Memory B cell (primary cell): ENCODE data around the gene GCGR.
"Not testable (repeated sequence)": the region's sequence is repeated elsewhere in the genome, so short reads cannot be mapped to it uniquely, and the experiment has no call there.

ENCODE experiments used
- ATAC-seq: fragments of 150-1000 bp; cut with Tn5 transposase; 2 replicates; pipeline ENCODE4 v1.10.0; 2021; ENCODE audit warnings: low read depth, mild to moderate bottlenecking, moderate library complexity
- DNase-seq, 2 donors: peaks; one replicate each; pipeline ENCODE4 v3.0.0; 2022; ENCODE audit warnings: low spot score in 2 of 2
- H3K27ac Mint-ChIP-seq: one replicate; pipeline ENCODE4 v1.8.0; 2022; ENCODE audit warnings: mild to moderate bottlenecking, moderate library complexity, mixed read lengths
- H3K27me3 Mint-ChIP-seq: one replicate; pipeline ENCODE4 v1.8.0; 2022; ENCODE audit warnings: mixed read lengths
- H3K36me3 Mint-ChIP-seq: one replicate; pipeline ENCODE4 v1.8.0; 2022; ENCODE audit warnings: mild to moderate bottlenecking, mixed read lengths
- H3K4me1 Mint-ChIP-seq: one replicate; pipeline ENCODE4 v1.8.0; 2022; ENCODE audit warnings: mixed read lengths
- H3K4me3 Mint-ChIP-seq: one replicate; pipeline ENCODE4 v1.8.0; 2022; ENCODE audit warnings: mild to moderate bottlenecking, moderate library complexity, mixed read lengths
- H3K9me3 Mint-ChIP-seq: one replicate; pipeline ENCODE4 v1.8.0; 2022; ENCODE audit warnings: mixed read lengths

The GCGR gene

GRCh38 chr17:81833160-81833920, 29.4 kb downstream of the GCGR start, which contains the start of gene MCRIP1:
TSS of gene MCRIP1 (minus strand) at chr17:81833291. CDS start at chr17:81824506, 8,785 bp downstream.
- Mint-ChIP-seq H3K27ac (peak within 1 kb of the TSS; percentile 92), H3K27me3 (no peaks in the 10 kb centered on the region), H3K4me3 (peak within 1 kb of the TSS; percentile 94), H3K9me3 (no peaks in the 10 kb centered on the region), H3K36me3 (no peaks in the 10 kb centered on the region), H3K4me1 (peaks cover 16% of the 10 kb centered on the region)
- peak; percentile 92 to 94 for DNase-seq
- ATAC-seq: peak; percentile 79

- Mint-ChIP-seq H3K4me1 (peaks cover 14% of the 10 kb centered on the region), H3K4me3 (peak overlapping the region; percentile 75), H3K27me3 (no peaks in the 10 kb centered on the region), H3K27ac (peak overlapping the region; percentile 92), H3K9me3 (no peaks in the 10 kb centered on the region), H3K36me3 (no peaks in the 10 kb centered on the region)
- no peak for ATAC-seq
- no peak for DNase-seq
Measured at GRCh38 chr17:81833921-81834830, 30.2 kb downstream of the GCGR start.

- DNase-seq: no peak
- Mint-ChIP-seq H3K27me3 (no peaks in the 10 kb centered on the region), H3K4me1 (peaks cover 14% of the 10 kb centered on the region), H3K4me3 (peak within 1 kb of the TSS; percentile 75), H3K27ac (peak within 1 kb of the TSS; percentile 92), H3K36me3 (no peaks in the 10 kb centered on the region), H3K9me3 (no peaks in the 10 kb centered on the region)
- ATAC-seq: no peak
Measured at GRCh38 chr17:81834831-81835267, 30.9 kb downstream of the GCGR start, which contains the start of gene PPP1R27. TSS of gene PPP1R27 (minus strand) at chr17:81835050. CDS start at chr17:81834953, 97 bp downstream.

- no peak overlapping the region for H3K4me3 Mint-ChIP-seq
Measured at GRCh38 chr17:81837641-81838040, 33.7 kb downstream of the GCGR start.

GRCh38 chr17:81838753-81839255, 34.9 kb downstream of the GCGR start:
- no peaks in the 10 kb centered on the region for H3K9me3 Mint-ChIP-seq
- H3K4me3 Mint-ChIP-seq: no peak overlapping the region
- ATAC-seq (no peak), DNase-seq (no peak)
- H3K27me3 Mint-ChIP-seq: no peaks in the 10 kb centered on the region
- H3K4me1 Mint-ChIP-seq: no peaks in the 10 kb centered on the region
- H3K36me3 Mint-ChIP-seq: no peaks in the 10 kb centered on the region
- H3K27ac Mint-ChIP-seq: no peak overlapping the region

More at GRCh38 chr17:81837641-81838040, 33.7 kb downstream of the GCGR start:
- Mint-ChIP-seq H3K27ac (no peak overlapping the region), H3K27me3 (no peaks in the 10 kb centered on the region), H3K9me3 (no peaks in the 10 kb centered on the region), H3K36me3 (no peaks in the 10 kb centered on the region), H3K4me1 (peaks cover 3% of the 10 kb centered on the region)
- DNase-seq (no peak), ATAC-seq (no peak)

DNA sequence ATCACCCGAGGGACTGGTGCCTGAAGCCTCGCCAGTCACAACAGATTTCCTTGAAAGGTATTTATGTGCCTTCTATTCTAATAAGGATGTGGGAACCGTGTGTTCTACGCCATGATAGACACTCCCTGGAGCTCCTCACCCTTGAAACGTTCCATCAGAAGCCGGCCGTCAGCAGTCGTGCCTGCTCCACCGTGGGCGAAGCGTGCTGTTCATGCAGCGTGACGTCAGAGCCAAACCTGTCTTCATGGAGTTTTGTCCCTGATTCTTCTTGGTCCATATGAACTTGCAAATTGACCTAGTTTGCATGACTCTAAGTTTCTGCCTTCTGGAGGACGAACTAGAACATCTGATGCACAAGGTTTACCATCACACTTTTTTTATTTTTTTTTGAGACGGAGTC, 35.4 kb downstream of the GCGR start:
- H3K36me3 Mint-ChIP-seq: no peaks in the 10 kb centered on the region
- ATAC-seq: no peak
- H3K4me1 Mint-ChIP-seq: no peaks in the 10 kb centered on the region
- no peak overlapping the region for H3K27ac Mint-ChIP-seq
- no peaks in the 10 kb centered on the region for H3K9me3 Mint-ChIP-seq
- no peak for DNase-seq
- H3K27me3 Mint-ChIP-seq: no peaks in the 10 kb centered on the region
- H3K4me3 Mint-ChIP-seq: no peak overlapping the region

- not testable (repeated sequence) for H3K9me3 Mint-ChIP-seq, ATAC-seq
Measured at GRCh38 chr17:81840059-81840458, 36.1 kb downstream of the GCGR start.

GRCh38 chr17:81840826-81841778, 37.2 kb downstream of the GCGR start:
- H3K27me3 Mint-ChIP-seq: no peaks in the 10 kb centered on the region
- no peaks in the 10 kb centered on the region for H3K9me3 Mint-ChIP-seq
- H3K4me3 Mint-ChIP-seq: no peak overlapping the region
- no peak overlapping the region for H3K27ac Mint-ChIP-seq
- DNase-seq: no peak
- H3K4me1 Mint-ChIP-seq: no peaks in the 10 kb centered on the region
- no peak for ATAC-seq
- peaks cover 7% of the 10 kb centered on the region for H3K36me3 Mint-ChIP-seq

More at GRCh38 chr17:81840059-81840458, 36.1 kb downstream of the GCGR start:
- not testable (repeated sequence) for H3K27me3 Mint-ChIP-seq, H3K36me3 Mint-ChIP-seq, DNase-seq, H3K4me1 Mint-ChIP-seq, H3K4me3 Mint-ChIP-seq, H3K27ac Mint-ChIP-seq

- H3K9me3 Mint-ChIP-seq: no peaks in the 10 kb centered on the region
- H3K27me3 Mint-ChIP-seq: no peaks in the 10 kb centered on the region
- DNase-seq (no peak), ATAC-seq (no peak)
- H3K27ac Mint-ChIP-seq: no peak overlapping the region
- H3K4me3 Mint-ChIP-seq: no peak overlapping the region
- H3K4me1 Mint-ChIP-seq: no peaks in the 10 kb centered on the region
- peaks cover 7% of the 10 kb centered on the region for H3K36me3 Mint-ChIP-seq
Measured at GRCh38 chr17:81841866-81842265, 37.9 kb downstream of the GCGR start.

DNA sequence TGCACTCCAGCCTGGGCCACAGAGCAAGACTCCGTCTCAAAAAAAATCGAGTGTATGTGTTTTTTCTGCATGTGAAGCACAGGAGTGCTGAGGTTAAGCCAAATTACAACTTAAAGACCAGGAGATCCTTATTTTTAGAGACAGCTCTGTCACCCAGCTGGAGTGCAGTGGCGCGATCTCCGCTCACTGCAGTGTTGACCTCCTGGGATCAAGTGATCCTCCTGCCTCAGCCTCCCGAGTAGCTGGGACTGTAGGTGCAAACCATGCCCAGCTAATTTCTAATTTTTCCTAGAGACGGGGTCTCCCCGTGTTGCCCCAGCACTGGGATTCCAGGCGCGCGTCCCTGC, 38.4 kb downstream of the GCGR start:
- Mint-ChIP-seq H3K4me3 (no peak overlapping the region), H3K9me3 (no peaks in the 10 kb centered on the region), H3K27me3 (no peaks in the 10 kb centered on the region), H3K4me1 (no peaks in the 10 kb centered on the region), H3K27ac (no peak overlapping the region), H3K36me3 (peaks cover 7% of the 10 kb centered on the region)
- ATAC-seq (no peak), DNase-seq (no peak)

DNA sequence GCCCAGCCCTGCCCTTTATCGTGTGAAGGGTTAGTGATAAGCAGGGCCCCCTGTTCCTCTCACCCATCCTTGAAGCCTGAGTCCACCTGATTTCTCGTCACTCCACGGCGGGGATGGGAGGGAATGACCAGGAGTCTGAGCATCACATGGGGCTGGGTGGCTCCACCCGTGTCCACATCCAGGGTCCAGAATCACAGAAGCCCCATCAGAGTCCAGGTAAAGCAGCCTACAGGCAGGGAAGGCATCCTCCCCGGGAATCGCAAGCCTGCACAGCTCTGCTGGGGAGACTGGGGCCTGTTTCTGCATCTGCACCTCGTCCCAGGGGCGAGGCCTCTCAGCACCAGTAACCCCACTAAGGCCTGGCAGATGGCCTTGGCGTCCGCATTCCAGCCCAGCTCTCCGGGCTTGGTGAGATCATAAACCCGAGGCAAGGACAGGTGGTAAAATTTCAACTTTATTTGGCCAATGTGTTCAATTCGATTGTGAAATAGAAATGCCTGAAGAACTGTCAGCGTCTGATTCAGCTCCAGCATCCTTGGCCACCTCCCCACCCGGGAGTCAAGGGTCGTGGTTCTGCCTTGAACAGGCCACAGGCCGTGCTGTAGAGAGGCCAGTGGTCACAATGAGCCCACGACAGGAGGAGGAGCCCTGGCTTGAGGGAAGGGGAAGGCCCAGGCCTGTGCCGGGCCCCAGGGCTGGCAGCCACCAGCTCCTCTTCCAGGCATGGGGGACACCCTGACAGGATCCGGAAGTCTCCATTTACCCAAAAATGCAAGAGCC, 39.0 kb downstream of the GCGR start:
- no peaks in the 10 kb centered on the region for H3K4me1 Mint-ChIP-seq
- DNase-seq: no peak
- peaks cover 7% of the 10 kb centered on the region for H3K36me3 Mint-ChIP-seq
- ATAC-seq: no peak
- no peak overlapping the region for H3K4me3 Mint-ChIP-seq
- no peak overlapping the region for H3K27ac Mint-ChIP-seq
- H3K27me3 Mint-ChIP-seq: no peaks in the 10 kb centered on the region
- H3K9me3 Mint-ChIP-seq: no peaks in the 10 kb centered on the region

GRCh38 chr17:81843713-81844326, 39.9 kb downstream of the GCGR start:
- H3K36me3 Mint-ChIP-seq: peaks cover 7% of the 10 kb centered on the region
- no peaks in the 10 kb centered on the region for H3K4me1 Mint-ChIP-seq
- no peak overlapping the region for H3K27ac Mint-ChIP-seq
- no peak for DNase-seq
- H3K9me3 Mint-ChIP-seq: no peaks in the 10 kb centered on the region
- H3K27me3 Mint-ChIP-seq: no peaks in the 10 kb centered on the region
- ATAC-seq: no peak
- H3K4me3 Mint-ChIP-seq: no peak overlapping the region
